ENCODE measurements around the gene RWDD3.

The RWDD3 gene

GRCh38 chr1:95230768-95231191 is 3.2 kb upstream of the RWDD3 start:
- DNase-seq, result no peak

- DNase-seq, result no peak
Observed at GRCh38 chr1:95232646-95233318, 1.2 kb upstream of the RWDD3 start.

- DNase-seq, result no peak
Observed at GRCh38 chr1:95233319-95233736, 682 bp upstream of the RWDD3 start.

- no peak for DNase-seq
Observed at GRCh38 chr1:95236784-95237575, 3.0 kb downstream of the RWDD3 start.

- no peak for DNase-seq
Observed at GRCh38 chr1:95237981-95238703, 4.1 kb downstream of the RWDD3 start.

- DNase-seq, result no peak
Observed at GRCh38 chr1:95245029-95245428, 11.0 kb downstream of the RWDD3 start.

GRCh38 chr1:95246511-95246910 is 12.5 kb downstream of the RWDD3 start:
- no peak for DNase-seq

GRCh38 chr1:95247607-95248006 is 13.6 kb downstream of the RWDD3 start:
- no peak for DNase-seq

- DNase-seq, result no peak
Observed at GRCh38 chr1:95249916-95250315, 15.9 kb downstream of the RWDD3 start.

- no peak for DNase-seq
Observed at GRCh38 chr1:95252422-95252821, 18.4 kb downstream of the RWDD3 start.

- no peak for DNase-seq
Observed at GRCh38 chr1:95254959-95255358, 20.9 kb downstream of the RWDD3 start.

- DNase-seq, result no peak
Observed at GRCh38 chr1:95255826-95256225, 21.8 kb downstream of the RWDD3 start.

GRCh38 chr1:95257758-95258157 is 23.7 kb downstream of the RWDD3 start:
- DNase-seq, result no peak

GRCh38 chr1:95259245-95259644 is 25.2 kb downstream of the RWDD3 start:
- no peak for DNase-seq

- no peak for DNase-seq
Observed at GRCh38 chr1:95262913-95263312, 28.9 kb downstream of the RWDD3 start.

GRCh38 chr1:95263450-95263849 is 29.4 kb downstream of the RWDD3 start:
- DNase-seq, result no peak

- no peak for DNase-seq
Observed at GRCh38 chr1:95265106-95265505, 31.1 kb downstream of the RWDD3 start.

- DNase-seq, result no peak
Observed at GRCh38 chr1:95276429-95276828, 42.4 kb downstream of the RWDD3 start.

GRCh38 chr1:95278173-95279006 is 44.4 kb downstream of the RWDD3 start:
- no peak for DNase-seq

GRCh38 chr1:95281781-95282517 is 47.9 kb downstream of the RWDD3 start:
- DNase-seq, result no peak

GRCh38 chr1:95282518-95282895 is 48.5 kb downstream of the RWDD3 start:
- no peak for DNase-seq

- no peak for DNase-seq
Observed at GRCh38 chr1:95284420-95284819, 50.4 kb downstream of the RWDD3 start.
